Heart left ventricle (tissue), 13 donors: ENCODE results near the gene MYH16.

ENCODE experiments used
- POLR2A ChIP-seq, 2 donors: fragments of 450-650 bp; IDR thresholded peaks; one replicate each; pipeline ENCODE4 v1.6.1; 2017; ENCODE audit warnings: antibody characterized with exemption in 2 of 2, mild to moderate bottlenecking in 2 of 2, moderate library complexity in 2 of 2
- TF ChIP-seq, protein P1 (sequence below), 12 donors: fragments of 200-600 bp; sonication (generic) in 4 of 12; IDR thresholded peaks; one replicate each; pipeline versions ENCODE4 v1.5.0 to v1.8.0; 2018 to 2022; ENCODE audit warnings: antibody characterized with exemption in 12 of 12, mild to moderate bottlenecking in 5 of 12
- donor health status: ischemic (EF 13 %, LVEDD 7.1; RV severe dilation, severe dysfunction).
- donor health status: DM: no; HTN: yes; CAD: no.
- donor health status: DM: no; HTN: no; CAD: no.
- donor health status: ischemic (EF 25% LVEDD 6.9; RV normal size, moderate dysfunction).
- donor health status: ischemic (EF 25% LVEDD 5.7; RV mildly dilated, moderate dysfunction).
- donor health status: ischemic (EF 35%, LVEDD 5.7; RV mildly dilated, moderate dysfunction).
- donor health status: nonischemic (EF 11% LVEDD 7.7; RV severe dilation, severe dysfunction).
- donor health status: DM: yes; HTN: yes; CAD: no.
- donor health status: PGD.
- donor health status: ischemic (EF 29% LVEDD 5.4; RV normal size, mild dysfunction).
- donor health status: nonischemic (EF 23%, LVEDD 6.1; RV moderate dilation, normal function).

- TF ChIP-seq, protein P1, sequence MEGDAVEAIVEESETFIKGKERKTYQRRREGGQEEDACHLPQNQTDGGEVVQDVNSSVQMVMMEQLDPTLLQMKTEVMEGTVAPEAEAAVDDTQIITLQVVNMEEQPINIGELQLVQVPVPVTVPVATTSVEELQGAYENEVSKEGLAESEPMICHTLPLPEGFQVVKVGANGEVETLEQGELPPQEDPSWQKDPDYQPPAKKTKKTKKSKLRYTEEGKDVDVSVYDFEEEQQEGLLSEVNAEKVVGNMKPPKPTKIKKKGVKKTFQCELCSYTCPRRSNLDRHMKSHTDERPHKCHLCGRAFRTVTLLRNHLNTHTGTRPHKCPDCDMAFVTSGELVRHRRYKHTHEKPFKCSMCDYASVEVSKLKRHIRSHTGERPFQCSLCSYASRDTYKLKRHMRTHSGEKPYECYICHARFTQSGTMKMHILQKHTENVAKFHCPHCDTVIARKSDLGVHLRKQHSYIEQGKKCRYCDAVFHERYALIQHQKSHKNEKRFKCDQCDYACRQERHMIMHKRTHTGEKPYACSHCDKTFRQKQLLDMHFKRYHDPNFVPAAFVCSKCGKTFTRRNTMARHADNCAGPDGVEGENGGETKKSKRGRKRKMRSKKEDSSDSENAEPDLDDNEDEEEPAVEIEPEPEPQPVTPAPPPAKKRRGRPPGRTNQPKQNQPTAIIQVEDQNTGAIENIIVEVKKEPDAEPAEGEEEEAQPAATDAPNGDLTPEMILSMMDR (IDR thresholded peaks at IDR 0.05): no peak
- TF ChIP-seq POLR2A (IDR thresholded peaks at IDR 0.05): no peak
Measured at GRCh38 chr7:99310004-99310403, 37.4 kb downstream of the MYH16 start.
